HTR-8/SVneo (cell line): ENCODE measurements around the gene LIN37.
"Not testable (repeated sequence)": the region's sequence is repeated elsewhere in the genome, so short reads cannot be mapped to it uniquely, and the experiment has no call there.

Source experiments
- DNase-seq: peaks from one replicate; pipeline ENCODE4 v3.0.0; 2011; ENCODE audit warnings: low spot score, mixed read lengths; ENCODE audit not compliant: insufficient read length
- FAIRE-seq: peaks from 2 replicates; lab custom pipeline; 2011; peaks lifted over from hg19 to GRCh38; lab: Jason Lieb, UNC

LIN37 gene

DNA sequence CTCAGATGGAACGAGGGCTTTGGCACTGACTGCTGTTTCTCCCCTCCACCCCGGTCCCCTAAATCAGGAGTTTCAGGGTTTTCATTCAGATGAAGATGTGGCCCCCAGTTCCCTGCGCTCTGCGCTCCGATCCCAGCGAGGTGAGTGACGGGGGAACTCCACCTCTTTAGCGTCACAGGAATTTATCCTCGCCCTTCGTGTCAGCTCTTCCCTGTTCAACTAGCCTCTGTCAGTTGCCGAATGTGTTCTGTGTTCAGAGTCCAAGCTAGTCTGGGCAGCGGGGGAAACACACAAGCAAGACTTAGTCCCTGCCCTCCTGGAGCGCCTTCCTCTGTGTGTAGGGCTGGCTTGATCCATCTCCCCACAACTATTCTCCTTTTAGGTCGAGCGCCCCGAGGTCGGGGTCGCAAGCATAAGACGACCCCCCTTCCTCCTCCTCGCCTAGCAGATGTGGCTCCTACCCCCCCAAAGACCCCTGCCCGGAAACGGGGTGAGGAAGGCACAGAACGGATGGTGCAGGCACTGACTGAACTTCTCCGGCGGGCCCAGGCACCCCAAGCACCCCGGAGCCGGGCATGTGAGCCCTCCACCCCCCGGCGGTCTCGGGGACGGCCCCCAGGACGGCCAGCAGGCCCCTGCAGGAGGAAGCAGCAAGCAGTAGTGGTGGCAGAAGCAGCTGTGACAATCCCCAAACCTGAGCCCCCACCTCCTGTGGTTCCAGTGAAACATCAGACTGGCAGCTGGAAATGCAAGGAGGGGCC is 28.8 kb upstream of the LIN37 start:
- FAIRE-seq, result no peak
- no peak for DNase-seq

DNA sequence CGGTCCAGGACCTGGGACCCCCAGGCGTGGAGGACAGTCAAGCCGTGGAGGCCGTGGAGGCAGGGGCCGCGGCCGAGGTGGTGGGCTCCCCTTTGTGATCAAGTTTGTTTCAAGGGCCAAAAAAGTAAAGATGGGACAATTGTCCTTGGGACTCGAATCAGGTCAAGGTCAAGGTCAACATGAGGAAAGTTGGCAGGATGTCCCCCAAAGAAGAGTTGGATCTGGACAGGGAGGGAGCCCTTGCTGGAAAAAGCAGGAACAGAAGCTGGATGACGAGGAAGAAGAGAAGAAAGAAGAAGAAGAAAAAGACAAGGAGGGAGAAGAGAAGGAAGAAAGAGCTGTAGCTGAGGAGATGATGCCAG is 28.2 kb upstream of the LIN37 start:
- DNase-seq (no peak), FAIRE-seq (no peak)

DNA sequence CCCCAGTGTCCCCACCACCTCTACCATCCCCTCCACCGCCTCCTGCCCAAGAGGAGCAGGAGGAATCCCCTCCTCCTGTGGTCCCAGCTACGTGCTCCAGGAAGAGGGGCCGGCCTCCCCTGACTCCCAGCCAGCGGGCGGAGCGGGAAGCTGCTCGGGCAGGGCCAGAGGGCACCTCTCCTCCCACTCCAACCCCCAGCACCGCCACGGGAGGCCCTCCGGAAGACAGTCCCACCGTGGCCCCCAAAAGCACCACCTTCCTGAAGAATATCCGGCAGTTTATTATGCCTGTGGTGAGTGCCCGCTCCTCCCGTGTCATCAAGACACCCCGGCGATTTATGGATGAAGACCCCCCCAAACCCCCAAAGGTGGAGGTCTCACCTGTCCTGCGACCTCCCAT is 27.7 kb upstream of the LIN37 start:
- no peak for FAIRE-seq
- no peak for DNase-seq

DNA sequence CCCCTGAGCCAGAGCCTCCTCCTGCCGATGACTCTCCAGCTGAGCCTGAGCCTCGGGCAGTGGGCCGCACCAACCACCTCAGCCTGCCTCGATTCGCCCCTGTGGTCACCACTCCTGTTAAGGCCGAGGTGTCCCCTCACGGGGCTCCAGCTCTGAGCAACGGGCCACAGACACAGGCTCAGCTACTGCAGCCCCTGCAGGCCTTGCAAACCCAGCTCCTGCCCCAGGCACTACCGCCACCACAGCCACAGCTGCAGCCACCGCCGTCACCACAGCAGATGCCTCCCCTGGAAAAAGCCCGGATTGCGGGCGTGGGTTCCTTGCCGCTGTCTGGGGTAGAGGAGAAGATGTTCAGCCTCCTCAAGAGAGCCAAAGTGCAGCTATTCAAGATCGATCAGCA is 27.0 kb upstream of the LIN37 start:
- DNase-seq, result no peak
- no peak for FAIRE-seq

DNA sequence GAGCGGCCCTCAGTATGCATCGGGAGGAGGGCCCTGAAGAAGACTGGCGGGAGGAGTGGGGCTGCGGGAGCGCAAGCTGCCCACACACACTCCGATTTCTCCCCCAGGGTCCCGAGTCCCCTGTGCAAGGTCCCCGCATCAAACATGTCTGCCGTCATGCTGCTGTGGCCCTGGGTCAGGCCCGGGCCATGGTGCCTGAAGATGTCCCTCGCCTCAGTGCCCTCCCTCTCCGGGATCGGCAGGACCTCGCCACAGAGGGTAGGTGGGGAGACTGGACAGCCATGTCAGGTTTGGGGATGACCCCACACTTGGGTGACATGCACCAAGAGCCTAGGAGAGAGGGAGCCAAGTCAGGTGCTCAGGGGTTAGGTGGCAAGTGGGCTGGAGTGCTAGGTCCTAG is 25.9 kb upstream of the LIN37 start:
- no peak for FAIRE-seq
- DNase-seq, result no peak

DNA sequence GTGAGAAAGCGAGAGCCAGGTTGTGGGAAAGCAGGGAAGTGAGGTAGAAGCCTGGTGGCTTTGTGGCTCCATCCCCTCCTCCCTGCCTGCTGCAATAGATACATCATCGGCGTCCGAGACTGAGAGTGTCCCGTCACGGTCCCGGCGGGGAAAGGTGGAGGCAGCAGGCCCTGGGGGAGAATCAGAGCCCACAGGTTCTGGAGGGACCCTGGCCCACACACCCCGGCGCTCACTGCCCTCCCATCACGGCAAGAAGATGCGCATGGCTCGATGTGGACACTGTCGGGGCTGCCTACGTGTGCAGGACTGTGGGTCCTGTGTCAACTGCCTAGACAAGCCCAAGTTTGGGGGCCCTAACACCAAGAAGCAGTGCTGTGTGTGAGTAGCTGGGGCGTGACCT is 25.5 kb upstream of the LIN37 start:
- DNase-seq (no peak), FAIRE-seq (no peak)

DNA sequence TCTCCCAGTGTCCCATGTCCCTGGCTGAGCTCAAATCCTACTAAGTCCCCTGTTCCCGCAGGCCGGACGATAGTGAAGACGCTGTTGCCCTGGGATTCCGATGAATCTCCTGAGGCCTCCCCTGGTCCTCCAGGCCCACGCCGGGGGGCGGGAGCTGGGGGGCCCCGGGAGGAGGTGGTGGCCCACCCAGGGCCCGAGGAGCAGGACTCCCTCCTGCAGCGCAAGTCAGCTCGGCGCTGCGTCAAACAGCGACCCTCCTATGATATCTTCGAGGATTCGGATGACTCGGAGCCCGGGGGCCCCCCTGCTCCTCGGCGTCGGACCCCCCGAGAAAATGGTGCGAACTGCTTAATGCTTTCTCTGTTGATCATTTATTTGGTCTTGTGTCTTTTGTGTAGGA is 24.7 kb upstream of the LIN37 start:
- FAIRE-seq (no peak), DNase-seq (no peak)

DNA sequence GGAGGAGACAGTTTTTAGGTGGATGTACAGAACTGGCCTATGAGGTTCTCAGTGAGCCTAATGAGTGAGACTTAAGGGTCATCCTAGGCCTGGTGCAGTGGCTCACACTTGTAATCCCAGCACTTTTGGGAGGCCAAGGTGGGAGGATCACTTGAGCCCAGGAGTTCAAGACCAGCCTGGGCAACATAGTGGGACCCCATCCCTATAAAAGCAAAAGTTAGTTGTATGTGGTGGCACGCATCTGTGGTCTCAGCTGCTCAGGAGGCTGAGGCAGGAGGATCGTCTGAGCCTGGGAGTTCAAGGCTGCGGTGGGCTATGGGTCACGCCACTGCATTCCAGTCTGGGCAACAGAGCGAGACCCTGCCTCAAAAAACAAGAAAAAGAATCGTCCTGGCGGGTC is 24.2 kb upstream of the LIN37 start:
- FAIRE-seq, DNase-seq: not testable (repeated sequence)

DNA sequence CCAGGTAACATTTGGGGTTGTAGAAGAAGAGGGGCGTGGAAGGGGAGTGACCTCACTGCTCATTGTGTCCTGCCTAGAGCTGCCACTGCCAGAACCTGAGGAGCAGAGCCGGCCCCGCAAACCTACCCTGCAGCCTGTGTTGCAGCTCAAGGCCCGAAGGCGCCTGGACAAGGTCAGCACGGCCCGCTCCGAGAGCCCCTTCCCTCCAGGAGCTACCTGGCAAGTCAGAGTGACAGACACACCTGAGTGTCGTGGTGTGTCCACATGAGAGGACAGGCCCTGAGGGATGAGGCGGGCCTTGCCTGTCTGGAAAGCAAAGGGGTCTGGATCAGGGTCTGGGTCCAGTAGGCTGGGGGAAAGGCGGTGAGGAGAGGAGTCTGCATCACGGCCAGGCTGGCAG is 23.8 kb upstream of the LIN37 start:
- DNase-seq, result no peak
- FAIRE-seq, result no peak

DNA sequence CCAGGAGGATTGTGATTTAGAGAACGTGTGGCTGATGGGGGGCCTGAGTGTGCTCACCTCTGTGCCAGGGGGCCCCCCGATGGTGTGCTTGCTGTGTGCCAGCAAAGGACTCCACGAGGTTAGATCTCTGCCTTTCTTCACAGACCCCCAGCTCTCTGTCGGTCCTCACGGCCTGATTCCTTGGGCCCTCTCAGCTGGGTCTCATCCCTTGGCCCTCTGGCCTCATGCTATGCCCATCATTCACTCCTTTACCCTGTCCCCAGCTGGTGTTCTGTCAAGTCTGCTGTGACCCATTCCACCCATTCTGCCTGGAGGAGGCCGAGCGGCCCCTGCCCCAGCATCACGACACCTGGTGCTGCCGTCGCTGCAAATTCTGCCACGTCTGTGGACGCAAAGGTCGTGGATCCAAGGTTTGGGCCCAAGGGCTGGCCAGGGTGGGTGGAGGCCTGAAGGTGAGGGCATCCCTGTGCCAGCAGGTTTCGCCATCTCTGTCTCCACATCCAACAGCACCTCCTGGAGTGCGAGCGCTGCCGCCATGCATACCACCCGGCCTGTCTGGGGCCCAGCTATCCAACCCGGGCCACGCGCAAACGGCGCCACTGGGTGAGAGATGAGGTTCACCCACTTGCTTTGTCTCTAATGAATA is 23.0 kb upstream of the LIN37 start:
- FAIRE-seq, result no peak
- DNase-seq, result no peak

DNA sequence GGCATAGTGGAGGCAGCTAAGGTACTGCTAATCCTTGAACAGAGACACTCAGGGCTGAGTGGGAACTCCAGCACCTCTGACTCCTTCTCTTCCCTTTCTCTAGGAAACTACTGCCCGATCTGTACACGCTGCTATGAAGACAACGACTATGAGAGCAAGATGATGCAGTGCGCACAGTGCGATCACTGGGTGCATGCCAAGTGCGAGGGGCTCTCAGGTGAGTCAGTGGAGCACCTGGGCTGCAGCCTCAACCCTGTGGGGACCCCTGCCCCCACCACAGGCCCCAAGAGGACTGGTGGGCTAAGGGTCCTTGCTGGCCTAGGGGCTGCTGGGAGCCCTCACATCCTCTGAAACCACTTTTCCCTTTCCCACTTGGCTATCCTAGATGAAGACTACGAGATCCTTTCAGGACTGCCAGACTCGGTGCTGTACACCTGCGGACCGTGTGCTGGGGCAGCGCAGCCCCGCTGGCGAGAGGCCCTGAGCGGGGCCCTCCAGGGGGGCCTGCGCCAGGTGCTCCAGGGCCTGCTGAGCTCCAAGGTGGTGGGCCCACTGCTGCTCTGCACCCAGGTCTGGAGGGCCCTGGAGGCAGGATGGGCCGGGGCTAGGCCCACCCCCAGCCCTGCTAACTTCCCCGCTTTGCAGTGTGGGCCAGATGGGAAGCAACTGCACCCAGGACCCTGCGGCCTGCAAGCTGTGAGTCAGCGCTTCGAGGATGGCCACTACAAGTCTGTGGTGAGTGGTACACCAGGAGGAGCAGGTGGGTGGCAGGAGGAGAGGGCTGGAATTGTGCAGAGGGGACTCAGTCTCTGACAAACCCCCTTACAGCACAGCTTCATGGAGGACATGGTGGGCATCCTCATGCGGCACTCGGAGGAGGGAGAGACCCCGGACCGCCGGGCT is 21.1 kb upstream of the LIN37 start:
- no peak for FAIRE-seq
- no peak for DNase-seq

DNA sequence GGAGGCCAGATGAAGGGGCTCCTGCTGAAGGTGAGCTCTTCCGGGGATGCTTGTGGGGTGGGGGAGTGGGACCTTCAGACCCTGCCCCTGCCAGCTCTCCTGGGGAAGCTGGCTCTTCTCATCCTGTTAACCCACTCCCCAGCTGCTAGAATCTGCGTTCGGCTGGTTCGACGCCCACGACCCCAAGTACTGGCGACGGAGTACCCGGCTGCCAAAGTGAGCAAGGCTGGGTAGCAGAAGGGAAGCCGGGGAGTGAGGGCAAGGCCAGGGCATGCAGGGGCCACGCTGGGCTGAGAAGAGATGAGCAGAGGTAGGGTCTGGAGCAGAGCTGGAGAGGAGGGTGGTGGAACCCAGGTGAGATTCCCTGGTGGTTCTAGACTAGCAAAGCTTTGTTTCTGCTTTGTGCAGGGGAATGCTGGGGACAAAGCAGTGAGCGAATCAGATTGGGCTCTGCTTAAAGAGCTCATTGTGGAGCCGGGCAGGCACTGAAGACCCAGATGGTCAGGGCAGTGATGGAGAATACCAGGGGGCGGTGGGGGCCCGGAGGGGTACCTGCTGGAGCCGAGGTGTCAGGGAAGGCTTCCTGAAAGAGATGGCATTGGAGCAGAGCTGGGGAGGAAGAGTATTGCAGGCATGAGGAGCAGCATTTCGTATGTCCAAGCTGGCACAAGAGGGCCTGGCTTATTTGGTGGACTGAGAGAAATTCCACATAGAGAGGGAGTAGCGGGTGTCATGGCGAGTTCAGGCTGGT is 20.2 kb upstream of the LIN37 start:
- DNase-seq (no peak), FAIRE-seq (no peak)

DNA sequence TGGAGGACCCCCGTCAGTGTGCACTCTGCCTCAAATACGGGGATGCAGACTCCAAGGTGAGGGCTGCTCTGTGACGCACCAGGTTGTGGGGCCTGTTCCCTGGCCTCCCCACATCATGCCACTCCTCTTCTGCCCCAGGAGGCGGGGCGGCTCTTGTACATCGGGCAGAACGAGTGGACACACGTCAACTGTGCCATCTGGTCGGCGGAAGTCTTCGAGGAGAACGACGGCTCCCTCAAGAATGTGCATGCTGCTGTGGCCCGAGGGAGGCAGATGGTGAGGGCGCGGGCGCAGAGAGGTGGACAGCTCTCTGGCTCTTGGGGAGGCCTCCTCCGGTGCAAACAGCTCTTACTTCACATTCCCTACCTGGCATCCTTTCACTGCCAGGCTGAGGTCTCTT is 19.4 kb upstream of the LIN37 start:
- no peak for DNase-seq
- FAIRE-seq, result no peak

DNA sequence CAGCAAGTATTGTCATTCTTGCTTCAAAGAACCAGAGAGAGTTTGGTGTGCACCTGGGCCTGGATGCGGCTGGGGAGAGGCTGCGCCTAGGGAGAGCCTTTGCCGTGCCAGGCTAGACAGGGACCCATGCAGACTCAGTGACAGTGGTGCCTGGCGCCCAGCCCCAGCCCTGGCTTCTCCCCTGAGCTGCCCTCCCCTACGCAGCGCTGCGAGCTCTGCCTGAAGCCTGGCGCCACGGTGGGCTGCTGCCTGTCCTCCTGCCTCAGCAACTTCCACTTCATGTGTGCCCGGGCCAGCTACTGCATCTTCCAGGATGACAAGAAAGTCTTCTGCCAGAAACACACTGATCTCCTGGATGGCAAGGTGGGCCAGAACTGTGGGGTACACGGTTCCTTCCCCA is 18.6 kb upstream of the LIN37 start:
- no peak for FAIRE-seq

DNA sequence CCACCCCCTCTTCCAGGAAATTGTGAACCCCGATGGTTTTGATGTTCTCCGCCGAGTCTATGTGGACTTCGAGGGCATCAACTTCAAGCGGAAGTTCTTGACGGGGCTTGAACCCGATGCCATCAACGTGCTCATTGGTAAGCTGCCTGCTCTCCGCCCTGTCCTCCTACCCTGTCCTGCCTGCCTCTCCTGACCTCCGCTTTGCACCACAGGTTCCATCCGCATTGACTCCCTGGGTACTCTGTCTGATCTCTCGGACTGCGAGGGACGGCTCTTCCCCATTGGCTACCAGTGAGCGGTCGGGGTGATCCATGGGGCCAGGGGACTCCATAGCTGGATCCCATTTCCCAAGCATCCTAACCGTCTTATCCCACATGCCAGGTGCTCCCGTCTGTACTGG is 18.1 kb upstream of the LIN37 start:
- DNase-seq (no peak), FAIRE-seq (no peak)

More for the DNA sequence above, 18.6 kb upstream of the LIN37 start:
- DNase-seq, result no peak

DNA sequence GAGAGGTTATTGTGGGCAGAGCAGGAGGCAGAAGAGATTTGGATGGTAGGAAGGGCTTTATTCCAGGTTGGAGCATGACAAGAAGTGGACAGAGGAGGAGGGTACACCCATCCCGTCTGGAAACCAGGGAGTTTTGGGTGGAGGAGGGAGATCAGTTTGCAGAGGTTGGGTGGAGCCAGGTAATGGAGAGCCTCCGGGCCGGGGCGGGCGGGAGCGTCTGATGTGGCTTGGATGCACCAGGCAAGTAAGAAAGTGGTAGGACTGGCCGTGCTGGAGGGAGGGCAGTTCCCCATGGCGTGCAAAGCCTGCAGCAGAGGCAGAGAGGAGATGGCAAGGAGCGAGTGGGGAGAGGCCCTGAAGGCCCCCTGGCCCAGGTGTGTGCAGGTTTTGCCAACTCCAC is 17.0 kb upstream of the LIN37 start:
- DNase-seq (no peak), FAIRE-seq (no peak)

DNA sequence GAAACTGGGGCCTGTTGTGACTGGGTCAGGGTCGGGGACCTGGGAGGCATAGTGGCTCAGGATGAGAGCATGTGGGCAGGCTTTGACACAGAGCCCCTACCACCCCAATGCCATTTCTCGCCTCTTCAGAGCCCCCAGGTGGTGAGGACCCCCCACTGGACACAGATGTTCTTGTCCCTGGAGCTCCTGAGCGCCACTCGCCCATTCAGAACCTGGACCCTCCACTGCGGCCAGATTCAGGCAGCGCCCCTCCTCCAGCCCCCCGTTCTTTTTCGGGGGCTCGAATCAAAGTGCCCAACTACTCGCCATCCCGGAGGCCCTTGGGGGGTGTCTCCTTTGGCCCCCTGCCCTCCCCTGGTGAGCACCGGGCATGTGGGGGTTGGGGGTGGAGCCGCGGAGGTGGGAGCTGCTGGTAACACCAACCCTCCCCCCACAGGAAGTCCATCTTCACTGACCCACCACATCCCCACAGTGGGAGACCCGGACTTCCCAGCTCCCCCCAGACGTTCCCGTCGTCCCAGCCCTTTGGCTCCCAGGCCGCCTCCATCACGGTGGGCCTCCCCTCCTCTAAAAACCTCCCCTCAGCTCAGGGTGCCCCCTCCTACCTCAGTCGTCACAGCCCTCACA is 16.5 kb upstream of the LIN37 start:
- FAIRE-seq, result no peak

DNA sequence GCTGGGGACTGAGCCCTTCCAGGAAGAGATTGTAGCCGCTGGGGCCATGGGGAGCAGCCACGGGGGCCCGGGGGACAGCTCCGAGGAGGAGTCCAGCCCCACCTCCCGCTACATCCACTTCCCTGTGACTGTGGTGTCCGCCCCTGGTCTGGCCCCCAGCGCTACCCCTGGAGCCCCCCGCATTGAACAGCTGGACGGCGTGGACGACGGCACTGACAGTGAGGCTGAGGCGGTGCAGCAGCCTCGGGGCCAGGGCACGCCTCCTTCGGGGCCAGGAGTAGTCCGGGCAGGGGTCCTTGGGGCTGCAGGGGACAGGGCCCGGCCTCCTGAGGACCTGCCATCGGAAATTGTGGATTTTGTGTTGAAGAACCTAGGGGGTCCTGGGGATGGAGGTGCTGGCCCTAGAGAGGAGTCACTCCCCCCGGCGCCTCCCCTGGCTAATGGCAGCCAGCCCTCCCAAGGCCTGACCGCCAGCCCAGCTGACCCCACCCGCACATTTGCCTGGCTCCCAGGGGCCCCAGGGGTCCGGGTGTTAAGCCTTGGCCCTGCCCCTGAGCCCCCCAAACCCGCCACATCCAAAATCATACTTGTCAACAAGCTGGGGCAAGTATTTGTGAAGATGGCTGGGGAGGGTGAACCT is 15.7 kb upstream of the LIN37 start:
- DNase-seq (no peak), FAIRE-seq (no peak)

More for the DNA sequence above, 16.5 kb upstream of the LIN37 start:
- DNase-seq, result no peak
